GM18517 (cell line): ENCODE data around the gene SPTBN4.
"Not testable (repeated sequence)": the region's sequence is repeated elsewhere in the genome, so short reads cannot be mapped to it uniquely, and the experiment has no call there.

Source experiments
- ATAC-seq: cut with Tn5 transposase; IDR thresholded peaks from one replicate; pipeline ENCODE4 v1.9.1; 2021; ENCODE audit warnings: mild to moderate bottlenecking, moderate library complexity; ENCODE audit not compliant: unreplicated experiment

The SPTBN4 gene

DNA sequence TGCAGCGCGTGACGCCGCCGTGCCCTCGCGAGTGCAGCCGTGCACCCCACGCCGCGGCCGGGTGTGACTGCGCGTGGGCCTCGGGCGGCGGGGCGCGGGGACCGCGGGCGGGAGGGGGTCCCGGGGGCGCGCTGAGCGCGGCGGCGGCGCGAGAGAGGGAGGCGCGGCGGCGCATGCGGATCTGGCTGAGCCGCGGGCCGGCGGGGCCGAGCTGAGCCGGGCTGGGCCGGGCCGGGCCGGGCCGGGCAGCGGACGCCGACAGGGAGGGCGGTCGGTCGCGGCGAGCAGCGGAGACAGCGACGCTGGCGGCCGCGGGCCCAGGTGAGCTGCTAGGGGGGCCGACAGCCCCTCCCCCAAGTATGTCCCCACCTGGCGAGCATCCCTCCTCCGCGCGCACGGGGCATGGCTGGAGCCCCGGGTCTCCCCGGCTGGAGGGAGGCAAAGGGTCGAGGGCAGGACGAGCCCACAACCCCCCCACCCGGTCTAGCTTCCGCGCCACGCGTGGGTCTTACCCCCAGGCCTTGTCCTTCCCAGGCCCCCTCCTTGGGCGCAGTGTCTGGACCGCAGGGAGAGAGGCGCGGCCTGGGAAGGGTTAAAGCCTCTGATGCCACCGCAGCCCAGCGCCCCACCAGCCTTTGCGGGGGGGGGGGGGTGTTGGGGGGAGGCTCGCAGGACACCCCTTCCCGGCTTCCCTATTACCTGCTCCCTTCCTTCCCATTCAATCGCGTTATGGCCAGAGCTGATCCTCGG, at the start of gene SPTBN4:
SPTBN4 (plus strand) TSS at position 17 of the 750 bp plus-strand sequence. CDS start 5,621 bp downstream, outside the sequence.
- no peak for ATAC-seq

DNA sequence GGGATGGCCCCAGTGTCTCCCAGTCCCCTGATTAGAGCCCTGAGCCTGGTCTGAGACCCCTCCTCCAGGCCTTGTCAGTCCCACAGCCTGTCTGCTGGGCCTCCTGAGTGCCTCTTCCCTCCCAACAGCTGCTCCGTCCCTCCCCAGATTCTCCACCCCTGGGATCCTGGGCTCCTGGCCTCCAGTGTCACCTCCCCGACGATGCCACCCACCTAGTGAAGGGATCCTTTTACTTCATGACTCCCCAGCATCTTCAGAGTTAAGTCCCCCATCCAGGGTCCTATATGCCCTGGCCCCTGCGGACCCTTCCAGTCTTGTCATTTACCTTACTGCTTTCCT, 49.2 kb upstream of the SPTBN4 start:
- no peak for ATAC-seq

DNA sequence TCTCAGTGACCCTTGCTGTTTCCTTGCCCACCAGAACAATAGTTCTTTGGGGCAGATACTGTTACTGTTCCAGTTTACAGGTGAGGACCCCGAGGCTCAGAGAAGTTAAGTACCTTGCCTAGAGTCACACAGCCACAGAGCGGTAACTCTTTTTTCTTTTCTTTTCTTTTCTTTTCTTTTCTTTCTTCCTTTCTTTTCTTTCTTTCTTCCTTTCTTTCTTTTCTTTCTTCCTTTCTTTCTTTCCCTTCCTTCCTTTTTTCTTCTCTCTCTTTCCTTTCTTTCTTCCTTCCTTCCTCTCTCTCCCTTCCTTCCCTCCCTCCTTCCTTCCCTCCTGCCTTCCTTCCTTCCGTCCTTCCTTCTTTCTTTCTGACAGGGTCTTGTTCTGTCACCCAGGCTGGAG, 48.8 kb upstream of the SPTBN4 start:
- no peak for ATAC-seq

DNA sequence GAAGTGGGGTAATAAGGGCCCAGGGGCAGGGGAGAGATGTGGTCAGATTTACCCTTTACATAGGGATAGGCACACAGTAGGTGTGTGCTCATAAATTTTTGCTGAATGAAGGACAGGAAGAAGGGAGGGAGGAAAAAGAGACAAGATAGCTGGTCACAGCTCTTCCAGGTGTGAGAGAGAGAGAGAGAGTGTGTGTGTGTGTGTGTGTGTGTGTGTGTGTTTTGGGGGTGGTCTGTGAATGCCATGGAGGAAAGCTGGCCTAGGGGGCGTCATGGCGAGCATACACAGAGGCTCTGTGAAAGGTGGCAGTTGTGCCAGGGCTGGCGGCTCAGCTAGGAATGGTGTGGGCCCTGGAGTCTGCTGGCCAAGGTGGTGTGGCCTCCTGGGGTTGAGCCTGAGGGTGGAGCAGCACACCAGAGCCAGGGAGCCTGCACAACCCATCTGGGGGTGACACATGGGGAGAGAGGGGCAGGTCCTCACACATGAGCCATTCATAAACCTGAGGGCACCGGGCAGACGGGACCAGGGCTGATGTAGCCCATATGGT, 47.7 kb upstream of the SPTBN4 start:
- no peak for ATAC-seq

DNA sequence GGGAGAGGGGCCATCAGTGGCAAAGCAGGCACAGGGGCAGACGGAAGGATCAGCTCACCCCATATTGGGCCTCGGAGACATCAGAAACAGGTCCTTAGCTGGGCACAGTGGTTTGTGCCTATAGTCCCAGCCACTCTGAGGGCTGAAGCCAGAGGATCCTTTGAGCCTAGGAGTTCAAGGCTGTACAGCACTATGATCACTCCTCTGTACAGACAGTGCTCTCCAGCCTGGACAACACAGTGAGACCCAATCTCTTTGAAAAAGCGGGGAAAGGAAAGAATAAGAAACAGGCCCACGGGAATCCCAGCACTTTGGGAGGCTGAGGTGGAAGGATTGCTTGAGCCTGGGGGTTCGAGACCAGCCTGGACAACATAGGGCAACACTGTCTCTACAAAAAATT, 47.0 kb upstream of the SPTBN4 start:
- ATAC-seq = no peak

DNA sequence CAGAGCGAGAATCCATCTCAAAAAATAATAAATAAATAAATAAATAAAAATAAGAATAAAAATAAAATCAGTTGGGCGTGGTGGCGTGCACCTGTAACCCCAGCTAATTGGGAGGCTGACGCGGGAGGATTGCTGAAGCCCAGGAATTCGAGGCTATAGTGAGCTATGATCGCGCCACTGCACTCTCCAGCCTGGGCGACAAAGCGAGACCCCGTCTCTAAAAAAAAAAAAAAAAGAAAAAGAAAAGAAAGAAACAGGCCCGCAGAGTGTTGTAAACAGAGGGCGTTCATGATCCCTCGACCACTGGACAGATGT, 46.4 kb upstream of the SPTBN4 start:
- no peak for ATAC-seq

DNA sequence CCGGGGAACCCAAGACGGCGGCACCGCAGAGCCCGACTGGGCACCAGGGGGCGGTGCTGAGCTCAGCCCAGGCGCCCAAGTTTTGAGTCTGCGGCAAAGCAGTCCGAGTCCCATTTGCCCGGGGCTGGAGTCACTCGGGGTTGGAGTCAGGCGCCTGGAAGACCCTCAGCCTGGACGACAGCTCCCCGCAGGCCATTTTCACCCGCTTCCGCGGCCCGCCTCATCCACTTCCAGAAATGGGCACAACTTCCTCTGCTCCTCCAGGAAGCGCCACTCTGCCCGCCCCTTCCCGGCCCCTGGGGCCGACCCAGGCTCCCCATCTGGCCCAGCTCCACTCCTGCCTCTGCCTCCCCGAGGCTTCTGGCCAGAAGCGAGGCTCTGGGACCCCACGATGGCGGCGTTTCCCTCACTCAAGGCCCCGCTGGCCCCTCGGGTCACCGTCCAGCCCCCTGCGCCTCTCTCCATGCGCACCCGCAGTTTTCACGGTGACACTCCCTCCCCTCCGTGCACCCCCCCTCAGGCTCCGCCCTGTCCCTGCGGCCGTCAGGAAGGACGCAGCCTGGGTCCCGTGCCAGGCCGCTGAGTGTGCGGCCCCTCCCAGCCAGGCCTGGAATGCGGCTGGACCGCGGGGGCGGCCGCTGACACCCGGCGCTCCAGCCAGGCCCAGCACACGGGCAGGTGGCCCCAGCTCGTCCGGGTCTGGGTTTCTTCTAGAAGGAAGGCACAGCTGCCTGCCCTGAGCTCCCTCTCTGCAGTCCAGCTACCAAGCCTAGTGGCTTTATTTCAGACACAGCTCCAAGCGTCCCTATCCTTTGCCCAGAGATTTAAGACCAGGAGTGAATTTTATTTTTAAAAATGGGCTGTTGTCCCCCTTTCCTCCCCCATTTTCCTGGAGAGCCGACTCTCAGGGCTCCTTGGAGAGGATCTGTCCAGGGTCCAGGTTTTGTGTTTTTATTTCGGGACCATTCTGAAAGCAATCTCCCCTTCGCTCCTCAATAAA, 45.7 kb upstream of the SPTBN4 start:
- ATAC-seq = no peak

DNA sequence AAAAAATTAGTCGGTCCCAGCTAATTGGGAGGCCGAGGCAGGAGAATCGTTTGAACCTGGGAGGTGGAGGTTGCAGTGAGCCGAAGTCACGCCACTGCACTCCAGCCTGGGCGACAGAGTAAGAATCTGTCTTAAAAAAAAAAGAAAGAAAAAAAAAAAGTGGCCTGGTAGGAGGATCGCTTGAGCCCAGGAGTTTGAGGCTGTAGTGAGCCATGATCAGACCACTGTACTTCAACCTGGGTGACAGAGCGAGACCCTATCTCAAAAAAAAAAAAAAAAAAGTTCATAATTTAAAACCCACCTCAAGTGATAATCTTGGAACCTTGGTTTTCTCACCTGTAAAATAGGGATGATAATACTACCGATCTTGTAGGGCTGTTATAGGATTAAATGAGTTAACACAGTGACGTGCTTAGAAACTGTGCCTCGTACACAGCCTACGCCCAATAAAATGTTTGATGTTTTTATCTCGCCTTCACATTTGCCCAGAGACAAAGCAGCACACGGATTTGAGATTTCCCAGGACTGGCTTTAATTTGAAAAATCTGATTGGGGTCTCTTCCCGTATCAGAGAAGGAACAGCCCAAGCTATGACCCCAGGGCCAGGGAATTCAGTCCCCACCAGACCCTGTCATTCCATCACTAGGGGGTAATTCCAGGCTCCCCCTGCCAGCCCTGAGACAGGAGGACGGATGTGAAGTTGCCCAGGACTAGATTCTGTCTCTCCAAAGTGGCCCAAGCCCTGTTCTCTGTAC, 44.6 kb upstream of the SPTBN4 start:
- no peak for ATAC-seq

DNA sequence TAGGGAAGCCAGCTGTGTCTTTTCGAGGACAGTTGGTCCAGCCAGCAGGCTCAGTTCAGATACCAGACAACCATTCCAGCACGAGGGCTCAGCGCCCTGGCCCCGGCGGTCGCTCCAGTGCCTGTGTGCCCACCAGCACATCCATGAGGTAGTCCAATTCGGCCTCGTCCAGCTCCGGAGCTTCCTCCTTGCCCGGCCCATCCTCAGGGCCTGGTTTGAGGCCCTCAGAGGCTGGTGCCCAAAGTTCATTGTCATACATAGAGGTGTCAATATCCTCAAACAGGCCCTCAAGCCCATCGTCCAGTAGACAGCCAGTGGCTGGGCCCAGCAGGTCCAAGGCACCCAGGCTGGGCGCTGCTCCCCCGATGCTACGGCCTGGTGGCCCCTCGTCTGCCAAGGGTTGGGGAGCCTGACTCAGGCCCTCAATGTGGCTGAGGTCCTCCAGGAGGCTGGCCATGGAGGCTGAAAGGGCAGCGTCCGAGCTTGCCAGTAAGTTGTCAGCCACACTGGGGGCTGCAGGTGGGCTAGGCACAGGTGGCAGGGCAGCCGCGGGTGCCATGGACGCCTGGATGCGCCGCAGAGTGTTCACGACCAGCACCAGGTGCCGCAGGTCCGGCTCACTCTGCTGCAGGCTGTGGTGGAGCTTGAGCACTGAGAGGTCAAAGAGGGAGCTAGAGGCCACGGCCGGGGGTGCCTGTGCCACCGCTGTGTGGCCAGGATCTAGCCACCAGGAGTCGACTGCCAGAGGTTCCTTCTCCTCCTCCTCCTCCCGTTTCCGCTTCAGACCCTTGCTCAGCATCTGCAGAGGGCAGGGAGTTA, 43.8 kb upstream of the SPTBN4 start:
- no peak for ATAC-seq

DNA sequence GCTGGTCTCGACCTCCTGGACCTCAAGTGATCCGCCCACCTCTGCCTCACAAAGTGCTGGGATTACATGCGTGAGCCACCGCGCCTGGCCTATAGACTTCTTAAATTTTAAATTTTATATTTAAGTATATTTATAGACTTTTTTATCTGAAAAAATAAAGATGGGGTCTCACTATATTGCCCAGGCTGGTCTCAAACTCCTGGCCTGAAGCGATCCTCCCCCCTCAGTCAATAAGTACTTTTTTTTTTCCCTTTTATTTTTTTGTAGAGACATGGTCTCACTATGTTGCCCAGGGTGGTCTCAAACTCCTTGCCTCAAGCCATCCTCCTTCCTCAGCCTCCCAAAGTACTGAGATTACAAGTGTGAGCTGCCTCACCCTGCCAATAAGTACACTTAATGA, 42.9 kb upstream of the SPTBN4 start:
- no peak for ATAC-seq

DNA sequence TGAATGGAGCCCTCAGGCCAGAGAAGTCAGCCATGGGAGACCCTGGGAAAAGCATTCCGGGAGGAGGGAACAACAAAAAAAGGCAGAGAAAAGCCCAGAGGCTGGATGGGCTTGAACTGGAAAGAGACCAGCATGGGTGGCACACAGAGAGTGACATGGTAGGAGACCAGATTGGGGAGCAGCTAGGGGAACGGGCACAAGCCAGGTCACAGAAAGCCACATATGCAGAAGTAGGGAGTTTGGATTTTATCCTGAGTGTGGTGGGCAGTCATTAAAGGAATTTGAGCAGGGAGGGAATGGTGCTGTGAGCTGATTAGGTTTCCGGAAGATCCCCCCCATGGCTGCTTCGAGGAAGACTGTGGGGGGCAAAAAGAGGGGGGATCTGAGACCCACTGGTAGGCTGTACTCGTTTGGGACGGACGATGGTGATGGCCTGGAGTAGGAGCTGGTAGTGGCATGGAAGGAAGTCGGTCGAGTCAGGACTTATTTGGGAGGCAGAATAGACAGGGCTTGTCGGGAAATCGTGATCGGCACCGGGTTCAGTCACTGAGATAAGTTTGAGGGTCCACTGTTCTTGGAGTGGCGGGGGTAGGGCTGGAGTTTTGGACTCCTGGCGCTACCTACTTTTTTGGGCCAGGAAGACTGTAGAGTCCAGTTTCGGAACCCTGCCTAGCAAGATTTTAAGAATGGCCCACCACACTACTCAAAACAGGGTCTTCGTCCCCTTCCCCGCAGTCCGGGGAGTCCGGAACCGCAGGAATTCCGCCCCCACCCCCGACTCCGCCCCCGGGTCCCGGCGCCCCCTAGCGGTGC, 42.0 kb upstream of the SPTBN4 start:
- ATAC-seq = no peak

DNA sequence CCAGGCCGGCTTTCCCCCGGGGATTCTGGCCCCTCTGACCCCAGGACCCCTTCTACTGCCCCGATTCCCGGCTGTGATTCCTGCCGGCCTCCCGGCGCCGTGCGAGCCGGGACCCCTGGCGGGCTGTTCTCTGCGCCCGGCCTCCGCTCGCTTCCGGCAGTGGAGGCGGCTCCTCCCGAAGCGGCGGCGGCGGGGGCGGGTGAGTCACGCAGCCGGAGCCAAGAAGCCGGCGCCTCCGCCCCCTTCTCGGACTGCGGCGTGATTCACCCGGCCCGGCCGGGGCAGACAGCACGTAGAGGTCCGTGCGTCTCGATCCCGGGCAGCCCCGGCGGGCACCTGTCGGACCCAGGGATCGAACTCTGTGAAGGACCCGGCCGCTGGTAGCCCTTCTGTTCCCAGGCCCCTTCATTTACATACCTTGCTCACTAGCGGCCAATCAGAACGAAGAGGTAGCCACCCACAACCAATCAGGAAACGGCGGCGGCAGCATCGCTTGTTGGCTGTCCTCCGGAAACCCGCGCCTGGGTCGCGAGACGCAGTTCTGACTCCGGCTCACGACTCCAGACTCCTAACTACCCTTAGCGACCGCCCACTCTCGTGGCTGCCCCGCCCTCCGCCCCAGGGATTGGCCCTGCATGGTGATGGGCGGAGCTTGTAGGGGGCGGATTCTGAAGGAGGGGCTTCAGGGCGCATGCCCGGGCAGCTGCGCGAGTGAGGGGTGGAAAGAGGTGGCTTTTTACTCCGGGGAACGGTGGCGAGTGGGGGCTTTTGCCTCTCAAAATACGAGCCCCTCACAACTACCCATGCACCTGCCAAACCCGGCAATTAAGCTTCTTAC, 41.1 kb upstream of the SPTBN4 start, which contains the start of gene SERTAD1:
SERTAD1 (minus strand) TSS at position 543 of the 838 bp plus-strand sequence. CDS start 2,446 bp downstream, outside the sequence.
- ATAC-seq = peak; percentile 77

DNA sequence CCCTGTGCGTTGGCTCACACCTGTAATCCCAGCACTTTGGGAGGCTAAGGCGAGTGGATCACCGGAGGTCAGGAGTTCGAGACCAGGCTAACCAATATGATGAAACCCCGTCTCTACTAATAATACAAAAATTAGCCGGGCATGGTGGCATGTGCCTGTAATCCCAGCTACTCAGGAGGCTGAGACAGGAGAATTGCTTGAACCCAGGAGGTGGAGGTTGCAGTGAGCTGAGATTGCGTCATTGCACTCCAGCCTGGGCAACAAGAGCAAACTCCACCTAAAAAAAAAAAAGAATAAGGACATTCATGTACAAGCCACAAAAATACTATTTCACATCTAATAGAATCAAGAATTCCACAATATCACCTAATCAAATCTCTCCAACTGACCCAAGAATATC, 38.6 kb upstream of the SPTBN4 start:
- not testable (repeated sequence) for ATAC-seq

DNA sequence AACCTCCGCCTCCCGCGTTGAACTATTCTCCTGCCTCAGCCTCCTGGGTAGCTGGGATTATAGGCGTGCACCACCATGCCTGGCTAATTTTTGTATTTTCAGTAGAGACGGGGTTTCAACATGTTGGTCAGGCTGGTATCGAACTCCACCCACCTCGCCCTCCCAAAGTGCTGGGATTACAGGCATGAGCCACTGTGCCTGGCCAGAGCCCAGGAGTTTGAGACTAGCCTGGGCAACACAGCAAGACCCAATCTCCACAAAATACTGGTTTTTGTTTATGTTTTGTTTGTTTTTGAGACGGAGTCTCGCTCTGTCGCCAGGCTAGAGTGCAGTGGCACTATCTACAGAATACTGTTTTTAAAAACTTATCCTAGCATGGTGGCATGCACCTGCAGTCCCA, 36.6 kb upstream of the SPTBN4 start:
- ATAC-seq = not testable (repeated sequence)

DNA sequence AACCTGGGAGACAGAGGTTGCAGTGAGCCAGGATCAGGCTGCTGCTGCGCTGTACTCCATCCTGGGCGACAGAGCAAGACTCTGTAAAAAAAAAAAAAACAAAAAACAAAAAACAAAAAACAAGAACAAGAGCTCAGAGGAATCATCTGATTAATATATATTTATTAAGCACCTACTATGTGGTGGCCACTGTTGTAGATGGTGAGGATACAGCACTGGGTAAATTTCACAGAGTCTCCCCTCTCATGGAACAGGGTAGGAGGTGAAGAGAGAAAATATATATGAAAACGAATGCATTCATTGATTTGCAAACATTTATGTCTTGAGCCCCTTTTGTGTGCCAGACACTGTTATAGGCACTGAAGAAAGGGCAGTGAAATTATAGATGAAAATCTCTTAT, 35.1 kb upstream of the SPTBN4 start:
- ATAC-seq = no peak

DNA sequence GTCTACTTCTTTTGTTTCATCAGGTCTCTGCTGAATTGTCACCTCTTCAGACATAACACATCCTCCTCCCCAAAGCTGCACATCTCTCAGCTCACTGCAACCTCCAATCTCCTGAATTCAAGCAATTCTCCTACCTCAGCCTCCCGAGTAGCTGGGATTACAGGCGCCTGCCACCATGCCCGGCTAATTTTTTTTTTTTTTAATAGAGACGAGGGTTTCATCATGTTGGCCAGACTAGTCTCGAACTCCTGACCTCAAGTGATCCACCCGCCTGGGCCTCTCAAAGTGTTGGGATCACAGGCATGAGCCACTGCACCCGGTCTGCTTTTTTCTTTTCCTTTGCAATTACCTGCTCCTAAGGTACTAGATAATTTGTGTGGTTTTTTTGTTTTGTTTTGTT, 34.0 kb upstream of the SPTBN4 start:
- ATAC-seq = not testable (repeated sequence)

DNA sequence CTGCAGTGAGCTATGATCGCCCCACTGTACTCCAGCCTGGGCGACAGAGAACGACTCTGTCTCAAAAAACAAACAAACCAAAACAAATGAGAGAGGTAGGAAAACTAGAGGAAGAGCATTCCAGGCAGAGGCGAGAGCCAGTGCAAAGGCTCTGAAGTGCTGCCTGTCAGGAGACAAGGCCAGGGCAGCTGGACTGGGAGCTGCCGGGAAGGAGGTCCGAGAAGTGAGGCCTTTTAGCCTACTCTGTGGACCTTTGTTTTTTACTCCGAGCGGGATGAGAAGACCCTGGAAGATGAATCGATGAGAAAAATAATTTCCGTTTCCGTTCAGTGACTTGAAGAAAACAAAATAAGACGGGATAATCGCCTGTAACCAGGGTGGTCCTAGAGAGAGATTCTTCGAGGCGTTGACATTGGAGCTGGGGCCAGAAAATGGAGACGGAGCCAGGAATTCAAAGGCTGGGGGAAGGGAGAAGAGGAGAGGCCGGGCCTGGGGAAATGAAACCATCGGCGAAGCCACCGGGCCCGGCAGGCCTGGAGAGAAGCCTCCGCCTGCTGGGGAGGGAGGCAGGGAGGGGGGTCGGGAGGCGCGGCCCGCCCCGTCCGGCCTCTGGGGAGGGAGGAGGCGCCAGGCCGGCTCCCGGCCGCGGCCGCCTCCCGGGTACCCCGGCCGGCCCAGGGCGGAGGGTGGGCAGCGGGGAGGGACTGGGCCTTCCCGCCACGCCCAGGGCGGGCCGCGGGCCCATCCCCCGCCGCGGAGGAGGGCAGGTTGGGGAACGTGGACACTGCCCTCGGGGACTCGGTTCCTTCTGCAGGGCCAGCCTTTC, 33.2 kb upstream of the SPTBN4 start:
- ATAC-seq = no peak

DNA sequence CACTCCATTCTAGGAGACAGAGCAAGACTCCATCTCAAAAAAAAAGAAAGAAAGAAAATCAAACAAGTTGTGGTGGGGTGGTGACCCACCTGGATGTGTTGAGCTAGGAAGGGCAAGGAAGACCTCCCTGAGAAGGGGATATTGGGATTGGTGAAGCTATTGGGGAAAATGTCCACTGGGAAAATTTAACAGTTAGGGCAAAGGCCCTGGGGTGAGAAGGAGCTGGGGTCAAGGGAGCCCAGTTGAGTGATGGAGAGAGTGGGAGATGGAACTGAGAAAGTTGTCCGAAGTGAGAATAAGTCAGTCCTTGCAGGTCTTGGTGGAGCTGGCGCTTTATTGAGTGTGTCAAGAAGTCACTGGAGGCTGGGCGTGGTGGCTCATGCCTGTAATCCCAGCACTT, 28.5 kb upstream of the SPTBN4 start:
- ATAC-seq = no peak
